Activated CD4-positive, alpha-beta T cell treated with anti-CD3 and anti-CD28 coated beads, Interleukin-2, amount 10 ng/mL, durations not matched to agents 7 days and 5 days (primary cell): Measurements from ENCODE around the gene FLNB. TPM values are rescaled to one million over a fixed set of nuclear protein-coding genes. Genes with fewer than 3 reads are reported as not detected.
A peak's percentile ranks its signal among the peaks of the same experiment; 100 is the strongest.

Source experiments
- CTCF ChIA-PET: fragments of 350-600 bp; sonication (Branson Sonifier 250); formaldehyde crosslinking; loops from one replicate; lab custom pipeline; 2021; ENCODE audit warnings: antibody characterized with exemption; lab: Charles Lee
- POLR2A ChIA-PET: fragments of 350-600 bp; sonication (Branson Sonifier 250); formaldehyde crosslinking; loops from one replicate; lab custom pipeline; 2021; ENCODE audit warnings: antibody characterized with exemption; lab: Charles Lee
- DNase-seq: peaks from one replicate; pipeline ENCODE4 v3.0.0-alpha.2; 2020
- H3K27ac Mint-ChIP-seq: one replicate; pipeline ENCODE4 v1.8.0; 2021; ENCODE audit warnings: mild to moderate bottlenecking, moderate library complexity, mixed read lengths
- H3K27me3 Mint-ChIP-seq: one replicate; pipeline ENCODE4 v1.8.0; 2021; ENCODE audit warnings: mixed read lengths
- H3K36me3 Mint-ChIP-seq: one replicate; pipeline ENCODE4 v1.8.0; 2021; ENCODE audit warnings: low read depth, mixed read lengths
- H3K4me1 Mint-ChIP-seq: one replicate; pipeline ENCODE4 v1.8.0; 2021; ENCODE audit warnings: mixed read lengths
- H3K4me3 Mint-ChIP-seq: one replicate; pipeline ENCODE4 v1.8.0; 2021; ENCODE audit warnings: mild to moderate bottlenecking, moderate library complexity, mixed read lengths
- H3K9me3 Mint-ChIP-seq: one replicate; pipeline ENCODE4 v1.8.0; 2021; ENCODE audit warnings: mixed read lengths
- total RNA-seq, 2 experiments: library from RNA; stranded (reverse); gene quantifications; one replicate each; pipeline ENCODE4 v1.2.3, GENCODE V29; 2021

The FLNB gene
- total RNA-seq, 2 experiments from 2014 or later: 27.2 to 28.1 TPM

- Mint-ChIP-seq H3K9me3 (no peaks in the 10 kb centered on the region), H3K4me1 (peaks cover 32% of the 10 kb centered on the region), H3K4me3 (no peak overlapping the region), H3K27ac (no peak overlapping the region), H3K36me3 (peaks cover 24% of the 10 kb centered on the region), H3K27me3 (no peaks in the 10 kb centered on the region)
- DNase-seq: no peak
- ChIA-PET POLR2A (no interaction called here), CTCF (interaction anchor here (1.2 kb wide), 1 partner anchor 17 kb away, joined by 4 read pairs; no protein-coding TSS in a partner anchor)
These were observed 111.0 kb downstream of the FLNB start for GRCh38 chr3:58119186-58119585.

- Mint-ChIP-seq H3K4me3 (no peak overlapping the region), H3K9me3 (no peaks in the 10 kb centered on the region), H3K27ac (peak overlapping the region; percentile 57), H3K27me3 (no peaks in the 10 kb centered on the region), H3K4me1 (peaks cover 28% of the 10 kb centered on the region), H3K36me3 (peaks cover 19% of the 10 kb centered on the region)
- POLR2A ChIA-PET: no interaction called here
- CTCF ChIA-PET: interaction anchor here (0.9 to 1.2 kb wide), 2 partner anchors 9 to 18 kb away, joined by 3 to 4 read pairs; no protein-coding TSS in a partner anchor
- no peak for DNase-seq
These were observed 112.0 kb downstream of the FLNB start for GRCh38 chr3:58120075-58120812.

- POLR2A ChIA-PET: no interaction called here
- CTCF ChIA-PET: interaction anchor here (1.4 kb wide), 1 partner anchor 72 kb away, joined by 3 read pairs; no protein-coding TSS in a partner anchor
- Mint-ChIP-seq H3K9me3 (no peaks in the 10 kb centered on the region), H3K4me3 (no peak overlapping the region), H3K27me3 (no peaks in the 10 kb centered on the region), H3K4me1 (peaks cover 19% of the 10 kb centered on the region), H3K36me3 (peaks cover 22% of the 10 kb centered on the region), H3K27ac (no peak overlapping the region)
- DNase-seq: no peak
These were observed 113.0 kb downstream of the FLNB start for GRCh38 chr3:58121183-58121582.

- no peak for DNase-seq
- H3K27me3 Mint-ChIP-seq: no peaks in the 10 kb centered on the region
- H3K4me1 Mint-ChIP-seq: peaks cover 2% of the 10 kb centered on the region
- H3K4me3 Mint-ChIP-seq: no peak overlapping the region
- ChIA-PET CTCF (no interaction called here), POLR2A (no interaction called here)
- peaks cover 26% of the 10 kb centered on the region for H3K36me3 Mint-ChIP-seq
- H3K9me3 Mint-ChIP-seq: no peaks in the 10 kb centered on the region
- no peak overlapping the region for H3K27ac Mint-ChIP-seq
These were observed 114.9 kb downstream of the FLNB start for GRCh38 chr3:58122936-58123700.

GRCh38 chr3:58124387-58124786 lies 116.2 kb downstream of the FLNB start:
- POLR2A ChIA-PET: no interaction called here
- H3K9me3 Mint-ChIP-seq: no peaks in the 10 kb centered on the region
- peaks cover 27% of the 10 kb centered on the region for H3K36me3 Mint-ChIP-seq
- H3K4me1 Mint-ChIP-seq: peaks cover 12% of the 10 kb centered on the region
- H3K27me3 Mint-ChIP-seq: no peaks in the 10 kb centered on the region
- no peak overlapping the region for H3K27ac Mint-ChIP-seq
- H3K4me3 Mint-ChIP-seq: no peak overlapping the region
- no peak for DNase-seq
- CTCF ChIA-PET: no interaction called here

GRCh38 chr3:58129041-58129770 lies 121.0 kb downstream of the FLNB start:
- no peak overlapping the region for H3K4me3 Mint-ChIP-seq
- H3K27me3 Mint-ChIP-seq: no peaks in the 10 kb centered on the region
- POLR2A ChIA-PET: no interaction called here
- no peak for DNase-seq
- CTCF ChIA-PET: interaction anchor here (0.8 to 1.9 kb wide), 4 partner anchors 9 to 120 kb away, joined by 3 to 6 read pairs (median 4); no protein-coding TSS in a partner anchor
- H3K36me3 Mint-ChIP-seq: peaks cover 29% of the 10 kb centered on the region
- peaks cover 14% of the 10 kb centered on the region for H3K4me1 Mint-ChIP-seq
- no peak overlapping the region for H3K27ac Mint-ChIP-seq
- no peaks in the 10 kb centered on the region for H3K9me3 Mint-ChIP-seq

- POLR2A ChIA-PET: no interaction called here
These were observed 122.4 kb downstream of the FLNB start for GRCh38 chr3:58130591-58130990.

GRCh38 chr3:58131101-58131825 lies 123.0 kb downstream of the FLNB start:
- Mint-ChIP-seq H3K4me1 (peaks cover 13% of the 10 kb centered on the region), H3K4me3 (no peak overlapping the region), H3K27me3 (no peaks in the 10 kb centered on the region), H3K36me3 (peaks cover 28% of the 10 kb centered on the region), H3K9me3 (no peaks in the 10 kb centered on the region), H3K27ac (no peak overlapping the region)
- CTCF ChIA-PET: interaction anchor here (0.6 to 1.6 kb wide), 4 partner anchors 9 to 956 kb away, joined by 3 to 4 read pairs (median 4); no protein-coding TSS in a partner anchor
- no peak for DNase-seq
- POLR2A ChIA-PET: no interaction called here

More at GRCh38 chr3:58130591-58130990, 122.4 kb downstream of the FLNB start:
- H3K4me3 Mint-ChIP-seq: no peak overlapping the region
- no peak for DNase-seq
- CTCF ChIA-PET: interaction anchor here (0.6 to 1.9 kb wide), 4 partner anchors 10 to 956 kb away, joined by 3 to 4 read pairs (median 4); no protein-coding TSS in a partner anchor
- no peaks in the 10 kb centered on the region for H3K27me3 Mint-ChIP-seq
- peaks cover 25% of the 10 kb centered on the region for H3K36me3 Mint-ChIP-seq
- no peaks in the 10 kb centered on the region for H3K9me3 Mint-ChIP-seq
- H3K4me1 Mint-ChIP-seq: peaks cover 13% of the 10 kb centered on the region
- H3K27ac Mint-ChIP-seq: no peak overlapping the region

- no peak overlapping the region for H3K27ac Mint-ChIP-seq
- ChIA-PET POLR2A (no interaction called here), CTCF (interaction anchor here (1.2 kb wide), 1 partner anchor 7 kb away, joined by 4 read pairs; no protein-coding TSS in a partner anchor)
- peaks cover 26% of the 10 kb centered on the region for H3K36me3 Mint-ChIP-seq
- no peaks in the 10 kb centered on the region for H3K27me3 Mint-ChIP-seq
- DNase-seq: no peak
- H3K4me1 Mint-ChIP-seq: peaks cover 13% of the 10 kb centered on the region
- no peak overlapping the region for H3K4me3 Mint-ChIP-seq
- H3K9me3 Mint-ChIP-seq: no peaks in the 10 kb centered on the region
These were observed 124.6 kb downstream of the FLNB start for GRCh38 chr3:58132850-58133249.

- Mint-ChIP-seq H3K9me3 (no peaks in the 10 kb centered on the region), H3K4me1 (peaks cover 2% of the 10 kb centered on the region), H3K4me3 (no peak overlapping the region), H3K27me3 (no peaks in the 10 kb centered on the region), H3K27ac (no peak overlapping the region), H3K36me3 (peaks cover 26% of the 10 kb centered on the region)
- DNase-seq: no peak
- ChIA-PET POLR2A (no interaction called here), CTCF (interaction anchor here (0.6 kb wide), 1 partner anchor 228 kb away, joined by 3 read pairs; no protein-coding TSS in a partner anchor)
These were observed 126.2 kb downstream of the FLNB start for GRCh38 chr3:58134468-58134867.

- POLR2A ChIA-PET: no interaction called here
- Mint-ChIP-seq H3K4me3 (no peak overlapping the region), H3K27me3 (no peaks in the 10 kb centered on the region), H3K4me1 (no peaks in the 10 kb centered on the region), H3K9me3 (no peaks in the 10 kb centered on the region), H3K36me3 (peaks cover 23% of the 10 kb centered on the region), H3K27ac (no peak overlapping the region)
- DNase-seq: no peak
- CTCF ChIA-PET: interaction anchor here (0.5 to 1.4 kb wide), 3 partner anchors 11 to 113 kb away, joined by 3 read pairs; no protein-coding TSS in a partner anchor
These were observed 127.7 kb downstream of the FLNB start for GRCh38 chr3:58135712-58136543.
